Tibial artery (tissue), 4 donors: ENCODE results near the gene ARHGAP24.
A peak's percentile ranks its signal among the peaks of the same experiment; 100 is the strongest.

ENCODE experiments used
- DNase-seq, 2 donors: peaks; one replicate each; pipeline ENCODE4 v3.0.0-alpha.2; 2019
- H3K27ac ChIP-seq, 2 donors: fragments of 200-600 bp; sonication (generic) in 1 of 2; 1 replicate in 1 of 2; 2 replicates in 1 of 2; pipeline ENCODE4 v1.5.1; 2018 to 2019; ENCODE audit warnings: mild to moderate bottlenecking in 1 of 2
- H3K27me3 ChIP-seq, 2 donors: fragments of 200-600 bp; sonication (generic) in 1 of 2; one replicate each; pipeline versions ENCODE4 v1.5.1 to v1.6.0; 2016 to 2019
- H3K36me3 ChIP-seq, 3 donors: fragments of 200-600 bp; sonication (generic) in 2 of 3; one replicate each; pipeline ENCODE4 v1.5.1; 2016 to 2019; ENCODE audit warnings: mild to moderate bottlenecking in 2 of 3
- H3K4me1 ChIP-seq, 4 donors: fragments of 200-600 bp; sonication (generic) in 2 of 4; 1 replicate in 3 of 4; 2 replicates in 1 of 4; pipeline ENCODE4 v1.5.1; 2016 to 2019
- H3K4me3 ChIP-seq, 2 donors: fragments of 200-600 bp; sonication (generic) in 1 of 2; 1 replicate in 1 of 2; 2 replicates in 1 of 2; pipeline ENCODE4 v1.5.1; 2018 to 2019; ENCODE audit warnings: mild to moderate bottlenecking in 2 of 2
- H3K9me3 ChIP-seq, 3 donors: fragments of 200-600 bp; sonication (generic) in 1 of 3; one replicate each; pipeline ENCODE4 v1.5.1; 2016 to 2019
- CTCF ChIP-seq, 2 experiments: fragments of 200-600 bp in 1 of 2; fragments of 450-650 bp in 1 of 2; IDR thresholded peaks; one replicate each; pipeline ENCODE4 v1.5.1; 2017 to 2019; ENCODE audit warnings: antibody characterized with exemption in 2 of 2, mild to moderate bottlenecking in 1 of 2, moderate library complexity in 1 of 2
- intact Hi-C: fragments of 100-400 bp; cut with DNase I; formaldehyde crosslinking; loops from one replicate; pipeline ENCODE4 v1.15.0; 2023; ENCODE audit warnings: low total_unique reads

The ARHGAP24 gene

GRCh38 chr4:85826060-85826678 is 351.2 kb downstream of the ARHGAP24 start:
- peak overlapping the region in 1 of 2 donors; percentile 50 for H3K27ac ChIP-seq
- TF ChIP-seq CTCF (IDR thresholded peaks at IDR 0.05) = peak in 1 of 2 experiments; percentile 35
- intact Hi-C loops = loop anchor here (10.0 kb wide), 1 partner anchor 139 kb away; no protein-coding TSS in a partner anchor
- no peaks in the 10 kb centered on the region for H3K9me3 ChIP-seq
- H3K27me3 ChIP-seq = no peaks in the 10 kb centered on the region
- peaks cover 0 to 90% (median 24%) of the 10 kb centered on the region in 4 donors for H3K4me1 ChIP-seq
- DNase-seq = peak in 1 of 2 donors; percentile 25
- no peak overlapping the region for H3K4me3 ChIP-seq
- no peaks in the 10 kb centered on the region for H3K36me3 ChIP-seq

- intact Hi-C loops = loop anchor here (10.0 kb wide), 1 partner anchor 137 kb away; no protein-coding TSS in a partner anchor
- Histone ChIP-seq H3K4me1 (peaks cover 0 to 81% (median 29%) of the 10 kb centered on the region in 4 donors), H3K36me3 (no peaks in the 10 kb centered on the region), H3K4me3 (peak overlapping the region; percentile 35 to 45), H3K27ac (peak overlapping the region; percentile 51 to 66), H3K9me3 (no peaks in the 10 kb centered on the region), H3K27me3 (no peaks in the 10 kb centered on the region)
- no peak for DNase-seq
- TF ChIP-seq CTCF (IDR thresholded peaks at IDR 0.05) = no peak
These were observed 353.3 kb downstream of the ARHGAP24 start for GRCh38 chr4:85828027-85828890.

GRCh38 chr4:85829276-85830051 is 354.5 kb downstream of the ARHGAP24 start:
- peaks cover 0 to 73% (median 27%) of the 10 kb centered on the region in 4 donors for H3K4me1 ChIP-seq
- no peaks in the 10 kb centered on the region for H3K36me3 ChIP-seq
- intact Hi-C loops = loop anchor here (10.0 kb wide), 1 partner anchor 135 kb away; no protein-coding TSS in a partner anchor
- no peak overlapping the region for H3K27ac ChIP-seq
- H3K9me3 ChIP-seq = no peaks in the 10 kb centered on the region
- H3K4me3 ChIP-seq = no peak overlapping the region
- no peaks in the 10 kb centered on the region for H3K27me3 ChIP-seq
- no peak for DNase-seq
- TF ChIP-seq CTCF (IDR thresholded peaks at IDR 0.05) = no peak

GRCh38 chr4:85831647-85832046 is 356.7 kb downstream of the ARHGAP24 start:
- Histone ChIP-seq H3K4me1 (peaks cover 0 to 56% (median 18%) of the 10 kb centered on the region in 4 donors), H3K36me3 (no peaks in the 10 kb centered on the region), H3K27me3 (no peaks in the 10 kb centered on the region), H3K4me3 (no peak overlapping the region), H3K9me3 (no peaks in the 10 kb centered on the region), H3K27ac (no peak overlapping the region)
- intact Hi-C loops = no loop called here
- no peak for TF ChIP-seq CTCF (IDR thresholded peaks at IDR 0.05)
- DNase-seq = no peak

GRCh38 chr4:85833302-85833701 is 358.4 kb downstream of the ARHGAP24 start:
- intact Hi-C loops = no loop called here
- H3K27me3 ChIP-seq = no peaks in the 10 kb centered on the region
- H3K4me3 ChIP-seq = no peak overlapping the region
- no peaks in the 10 kb centered on the region for H3K36me3 ChIP-seq
- no peaks in the 10 kb centered on the region for H3K9me3 ChIP-seq
- TF ChIP-seq CTCF (IDR thresholded peaks at IDR 0.05) = no peak
- H3K4me1 ChIP-seq = peaks cover 0 to 58% (median 19%) of the 10 kb centered on the region in 4 donors
- H3K27ac ChIP-seq = peak overlapping the region in 1 of 2 donors; percentile 19
- DNase-seq = no peak
